ENCODE measurements around the gene CCDC80.

- TF ChIP-seq CTCF (IDR thresholded peaks at IDR 0.05) (no peak), POLR2A (IDR thresholded peaks at IDR 0.05) (no peak)
These were observed 30.8 kb downstream of the CCDC80 start for GRCh38 chr3:112610121-112610520.

Data from lower leg skin (tissue), 3 donors.